Hepatocyte (in vitro differentiated cells): ENCODE results near the gene PIBF1. TPM values are rescaled to one million over a fixed set of nuclear protein-coding genes. Genes with fewer than 3 reads are reported as not detected.
A peak's percentile ranks its signal among the peaks of the same experiment; 100 is the strongest.

Source experiments
- DNase-seq: peaks from one replicate; pipeline ENCODE4 v3.0.0-alpha.2; 2016; ENCODE audit warnings: low spot score
- H2AFZ ChIP-seq: fragments of 200-600 bp; sonication (generic); 2 replicates; pipeline ENCODE4 v1.6.0; 2016; ENCODE audit warnings: antibody characterized with exemption, mild to moderate bottlenecking
- H3K27ac ChIP-seq: fragments of 200-600 bp; sonication (generic); 2 replicates; pipeline ENCODE4 v1.5.1; 2016; ENCODE audit warnings: mild to moderate bottlenecking
- H3K27me3 ChIP-seq: fragments of 200-600 bp; sonication (generic); 2 replicates; pipeline ENCODE4 v1.6.1; 2016
- H3K36me3 ChIP-seq: fragments of 200-600 bp; sonication (generic); replicated peaks from 2 replicates; pipeline ENCODE4 v1.5.1; 2016; ENCODE audit warnings: low read depth; ENCODE audit not compliant: insufficient read depth
- H3K4me1 ChIP-seq: fragments of 200-600 bp; sonication (generic); 2 replicates; pipeline ENCODE4 v1.5.1; 2016; ENCODE audit warnings: mild to moderate bottlenecking, moderate library complexity; ENCODE audit not compliant: insufficient read depth
- H3K4me2 ChIP-seq: fragments of 200-600 bp; sonication (generic); 2 replicates; pipeline ENCODE4 v1.6.0; 2016
- H3K4me3 ChIP-seq: fragments of 200-600 bp; sonication (generic); 2 replicates; pipeline ENCODE4 v1.5.1; 2016; ENCODE audit warnings: mild to moderate bottlenecking
- H3K79me2 ChIP-seq: fragments of 200-600 bp; sonication (generic); 2 replicates; pipeline ENCODE4 v1.6.0; 2017; ENCODE audit warnings: mild to moderate bottlenecking
- H3K9me2 ChIP-seq: fragments of 200-600 bp; sonication (generic); replicated peaks from 2 replicates; pipeline ENCODE4 v1.6.0; 2017; ENCODE audit warnings: mild to moderate bottlenecking; ENCODE audit not compliant: insufficient read depth
- H3K9me3 ChIP-seq: fragments of 200-600 bp; sonication (generic); 2 replicates; pipeline ENCODE4 v1.5.1; 2016; ENCODE audit warnings: low read depth, mild to moderate bottlenecking
- H4K20me1 ChIP-seq: fragments of 200-600 bp; sonication (generic); 2 replicates; pipeline ENCODE4 v1.6.0; 2016; ENCODE audit warnings: mild to moderate bottlenecking; ENCODE audit not compliant: insufficient read depth, poor library complexity, severe bottlenecking
- CTCF ChIP-seq: fragments of 200-600 bp; sonication (generic); IDR thresholded peaks from 2 replicates; pipeline ENCODE4 v1.5.1; 2016; ENCODE audit warnings: antibody characterized with exemption, mild to moderate bottlenecking; ENCODE audit not compliant: poor library complexity
- EZH2 ChIP-seq: fragments of 200-600 bp; sonication (generic); IDR thresholded peaks from 2 replicates; pipeline ENCODE4 v1.6.1; 2016; ENCODE audit warnings: antibody characterized with exemption, mild to moderate bottlenecking, borderline replicate concordance
- EZH2phosphoT487 ChIP-seq: fragments of 200-600 bp; sonication (generic); IDR thresholded peaks from one replicate; pipeline ENCODE4 v1.6.1; 2018; ENCODE audit warnings: antibody characterized with exemption, mild to moderate bottlenecking, low read depth, moderate library complexity; ENCODE audit not compliant: unreplicated experiment, severe bottlenecking
- WGBS: methylation state at CpG from one replicate; pipeline ENCODE4 v1.1.6; 2016; ENCODE audit warnings: low lambda C conversion rate; ENCODE audit errors: missing lambda C conversion rate; 5-methylcytosine and 5-hydroxymethylcytosine counted together
- polyA plus RNA-seq: library from polyadenylated mRNA; unstranded; fragments of >200 nt; fragmentation: Nextera tagmentation; extraction: Ambion mirVana; gene quantifications from 2 replicates; pipeline ENCODE4 v1.2.1, GENCODE V29; 2016
- total RNA-seq: library from RNA; depleted of rRNA; stranded (reverse); fragments of >200 nt; gene quantifications from 2 replicates; pipeline ENCODE4 v1.2.3, GENCODE V29; 2014

Gene PIBF1
- total and polyA plus RNA-seq, 2 experiments from 2014 or later, result 13.1 to 24.5 TPM

- peak; percentile 29 for TF ChIP-seq CTCF
- no peak for TF ChIP-seq EZH2
- H3K27ac ChIP-seq, result peak overlapping the region; percentile 92
- peak overlapping the region; percentile 74 for H3K4me2 ChIP-seq
- 1% methylated on average over 60 of the region's 68 CpGs for WGBS
- DNase-seq, result peak; percentile 81
- peaks cover 17% of the 10 kb centered on the region for H3K4me1 ChIP-seq
- peaks cover 56% of the 10 kb centered on the region for H3K79me2 ChIP-seq
- peak overlapping the region; percentile 62 for H3K4me3 ChIP-seq
- no peaks in the 10 kb centered on the region for H3K36me3 ChIP-seq
- H4K20me1 ChIP-seq, result peaks cover 6% of the 10 kb centered on the region
- H3K27me3 ChIP-seq, result no peaks in the 10 kb centered on the region
- no peaks in the 10 kb centered on the region for H3K9me3 ChIP-seq
- no peaks in the 10 kb centered on the region for H3K9me2 ChIP-seq
- no peak overlapping the region for H2AFZ ChIP-seq
These were observed 277.7 kb downstream of the PIBF1 start for GRCh38 chr13:73059460-73060250.

- H3K4me2 ChIP-seq, result peak overlapping the region; percentile 74
- WGBS, result 4% methylated on average over 26 of the region's 26 CpGs
- H3K9me2 ChIP-seq, result no peaks in the 10 kb centered on the region
- peak; percentile 55 for DNase-seq
- peak overlapping the region; percentile 92 for H3K27ac ChIP-seq
- peaks cover 17% of the 10 kb centered on the region for H3K4me1 ChIP-seq
- peak overlapping the region; percentile 44 for H3K4me3 ChIP-seq
- H3K79me2 ChIP-seq, result peaks cover 64% of the 10 kb centered on the region
- no peaks in the 10 kb centered on the region for H3K9me3 ChIP-seq
- H4K20me1 ChIP-seq, result peaks cover 6% of the 10 kb centered on the region
- no peaks in the 10 kb centered on the region for H3K27me3 ChIP-seq
- no peaks in the 10 kb centered on the region for H3K36me3 ChIP-seq
- no peak overlapping the region for H2AFZ ChIP-seq
- TF ChIP-seq CTCF (peak; percentile 14), EZH2 (no peak)
These were observed 278.6 kb downstream of the PIBF1 start for GRCh38 chr13:73060251-73061160.

GRCh38 chr13:73061473-73061872 is 279.5 kb downstream of the PIBF1 start:
- Histone ChIP-seq H3K27me3 (no peaks in the 10 kb centered on the region), H3K27ac (peak overlapping the region; percentile 92), H3K9me3 (no peaks in the 10 kb centered on the region), H3K9me2 (no peaks in the 10 kb centered on the region), H2AFZ (no peak overlapping the region), H3K36me3 (no peaks in the 10 kb centered on the region), H3K79me2 (peaks cover 68% of the 10 kb centered on the region), H3K4me1 (peaks cover 13% of the 10 kb centered on the region), H3K4me3 (peak overlapping the region; percentile 44), H3K4me2 (peak overlapping the region; percentile 74), H4K20me1 (peaks cover 6% of the 10 kb centered on the region)
- TF ChIP-seq CTCF (no peak), EZH2phosphoT487 (no peak), EZH2 (no peak)
- no peak for DNase-seq
- WGBS, result 68% methylated on average over 6 of the region's 6 CpGs
